Measurements from ENCODE around the gene TEKTIP1. TPM values are rescaled to one million over a fixed set of nuclear protein-coding genes. Genes with fewer than 3 reads are reported as not detected.

TEKTIP1 gene
- total and polyA plus RNA-seq, 9 of the 15 experiments (the other 6 are each of a cell fraction or from before 2014, with no cell fraction given) = 0.66 TPM; not detected in 8

DNA sequence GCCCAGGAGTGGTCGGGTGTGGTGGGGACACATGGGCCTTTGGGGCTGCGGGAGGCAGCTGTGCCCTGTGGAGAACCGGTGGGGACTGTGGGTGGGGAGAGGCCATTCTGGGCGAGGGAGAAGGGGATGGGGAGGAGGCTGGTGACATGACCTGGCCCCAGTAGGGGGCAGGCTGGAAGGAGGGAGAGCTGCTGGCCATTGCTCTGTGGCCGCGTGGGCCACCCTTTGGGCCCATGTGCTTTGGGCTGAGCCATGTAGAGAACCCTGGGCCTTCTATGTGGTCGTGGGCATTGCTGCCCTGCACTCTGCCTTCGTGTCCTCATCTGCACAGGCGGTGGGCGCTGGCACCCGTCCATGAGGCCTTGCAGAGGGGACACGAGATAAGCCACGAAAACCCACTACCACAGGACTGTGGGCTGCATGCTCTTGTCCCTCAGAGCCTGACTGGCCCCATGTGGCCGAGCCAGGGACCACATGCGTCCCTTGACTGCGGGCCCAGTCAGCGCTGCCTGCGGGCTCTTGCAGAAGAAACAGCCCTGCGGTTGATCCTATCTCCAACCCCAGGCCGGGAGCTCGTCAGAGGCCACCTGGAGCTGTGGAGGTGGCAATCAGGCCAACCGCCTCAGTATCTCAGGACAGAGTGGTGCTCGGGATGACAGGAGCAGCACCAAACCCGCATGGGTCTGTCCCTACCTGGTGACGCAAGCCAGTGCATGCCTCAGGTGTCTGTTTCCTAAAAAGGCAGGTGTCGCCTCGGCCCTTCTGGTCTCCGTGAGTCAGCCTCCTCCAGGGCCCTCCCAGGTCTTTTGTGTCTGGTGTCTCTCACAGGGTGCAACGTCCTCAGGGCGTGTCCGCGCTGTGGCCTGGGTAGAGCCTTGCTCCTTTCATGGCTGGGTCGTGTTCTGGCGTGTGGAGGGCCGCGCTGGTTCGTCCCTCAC lies 18.5 kb upstream of the TEKTIP1 start (continued):
- TF ChIP-seq, protein P1, sequence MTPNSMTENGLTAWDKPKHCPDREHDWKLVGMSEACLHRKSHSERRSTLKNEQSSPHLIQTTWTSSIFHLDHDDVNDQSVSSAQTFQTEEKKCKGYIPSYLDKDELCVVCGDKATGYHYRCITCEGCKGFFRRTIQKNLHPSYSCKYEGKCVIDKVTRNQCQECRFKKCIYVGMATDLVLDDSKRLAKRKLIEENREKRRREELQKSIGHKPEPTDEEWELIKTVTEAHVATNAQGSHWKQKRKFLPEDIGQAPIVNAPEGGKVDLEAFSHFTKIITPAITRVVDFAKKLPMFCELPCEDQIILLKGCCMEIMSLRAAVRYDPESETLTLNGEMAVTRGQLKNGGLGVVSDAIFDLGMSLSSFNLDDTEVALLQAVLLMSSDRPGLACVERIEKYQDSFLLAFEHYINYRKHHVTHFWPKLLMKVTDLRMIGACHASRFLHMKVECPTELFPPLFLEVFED (CRISPR knock-in tag; conservative IDR thresholded peaks at IDR 0.05) = no peak
- TF ChIP-seq BACH1 (tag; IDR thresholded peaks at IDR 0.05) (no peak), ZC3H4 (CRISPR knock-in tag; IDR thresholded peaks at IDR 0.05; ENCODE audit: borderline replicate concordance) (0 out of 2 replicates have a peak, but pooled peaks have one; percentile 70), NR2F6 (CRISPR knock-in tag; IDR thresholded peaks at IDR 0.05) (no peak), TCF7 (IDR thresholded peaks at IDR 0.05; ENCODE audit: borderline replicate concordance) (0 out of 2 replicates have a peak, but pooled peaks have one; percentile 46), PYGO2 (tag; IDR thresholded peaks at IDR 0.05) (no peak), PTTG1 (tag; IDR thresholded peaks at IDR 0.05; ENCODE audit: low read depth) (no peak), LCOR (CRISPR knock-in tag; IDR thresholded peaks at IDR 0.05) (peak; percentile 94), ZNF444 (CRISPR knock-in tag; IDR thresholded peaks at IDR 0.05) (no peak), ZNF75A (CRISPR knock-in tag; IDR thresholded peaks at IDR 0.05) (no peak), ZNF518B (CRISPR knock-in tag; IDR thresholded peaks at IDR 0.05) (no peak), AFF1 (IDR thresholded peaks at IDR 0.05; ENCODE audit: low read depth in 1 of 2, partially characterized antibody in 2 of 2) (peak in 1 of 2 experiments; percentile 27), JUND (IDR thresholded peaks at IDR 0.05; ENCODE audit: borderline replicate concordance, low read depth, low read length) (no peak; the same call in 1 of the 2 replicates), JUND (tag; IDR thresholded peaks at IDR 0.05; ENCODE audit: borderline replicate concordance, low read depth, low read length) (no peak; the same call in 2 of the 3 replicates)
- TF ChIP-seq, protein P2, sequence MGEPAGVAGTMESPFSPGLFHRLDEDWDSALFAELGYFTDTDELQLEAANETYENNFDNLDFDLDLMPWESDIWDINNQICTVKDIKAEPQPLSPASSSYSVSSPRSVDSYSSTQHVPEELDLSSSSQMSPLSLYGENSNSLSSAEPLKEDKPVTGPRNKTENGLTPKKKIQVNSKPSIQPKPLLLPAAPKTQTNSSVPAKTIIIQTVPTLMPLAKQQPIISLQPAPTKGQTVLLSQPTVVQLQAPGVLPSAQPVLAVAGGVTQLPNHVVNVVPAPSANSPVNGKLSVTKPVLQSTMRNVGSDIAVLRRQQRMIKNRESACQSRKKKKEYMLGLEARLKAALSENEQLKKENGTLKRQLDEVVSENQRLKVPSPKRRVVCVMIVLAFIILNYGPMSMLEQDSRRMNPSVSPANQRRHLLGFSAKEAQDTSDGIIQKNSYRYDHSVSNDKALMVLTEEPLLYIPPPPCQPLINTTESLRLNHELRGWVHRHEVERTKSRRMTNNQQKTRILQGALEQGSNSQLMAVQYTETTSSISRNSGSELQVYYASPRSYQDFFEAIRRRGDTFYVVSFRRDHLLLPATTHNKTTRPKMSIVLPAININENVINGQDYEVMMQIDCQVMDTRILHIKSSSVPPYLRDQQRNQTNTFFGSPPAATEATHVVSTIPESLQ (CRISPR knock-in tag; IDR thresholded peaks at IDR 0.05) = peak; percentile 33; the same call in 1 of the 2 replicates

Measured in K562 (cell line).